Measurements from ENCODE around the gene RIN2.

RIN2 gene

DNA sequence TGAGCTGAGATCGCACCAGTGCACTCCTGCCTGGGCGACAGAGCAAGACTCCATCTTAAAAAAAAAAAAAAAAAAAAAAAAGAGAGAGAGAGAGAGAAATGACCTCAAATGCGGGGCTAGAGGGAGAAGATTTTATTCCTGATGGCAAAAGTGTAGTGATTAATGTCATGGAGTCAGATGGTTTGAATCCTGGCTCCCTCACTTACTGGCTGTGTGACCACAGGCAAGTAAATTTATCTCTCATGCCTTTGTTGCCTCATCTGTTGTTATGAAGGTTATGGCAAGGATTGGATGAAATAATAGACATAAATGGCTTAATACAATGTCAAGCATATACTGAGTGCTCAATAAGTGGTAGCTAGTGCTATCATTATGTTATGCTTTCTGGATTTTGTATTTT is 29.3 kb downstream of the RIN2 start:
- TF ChIP-seq, protein P1, sequence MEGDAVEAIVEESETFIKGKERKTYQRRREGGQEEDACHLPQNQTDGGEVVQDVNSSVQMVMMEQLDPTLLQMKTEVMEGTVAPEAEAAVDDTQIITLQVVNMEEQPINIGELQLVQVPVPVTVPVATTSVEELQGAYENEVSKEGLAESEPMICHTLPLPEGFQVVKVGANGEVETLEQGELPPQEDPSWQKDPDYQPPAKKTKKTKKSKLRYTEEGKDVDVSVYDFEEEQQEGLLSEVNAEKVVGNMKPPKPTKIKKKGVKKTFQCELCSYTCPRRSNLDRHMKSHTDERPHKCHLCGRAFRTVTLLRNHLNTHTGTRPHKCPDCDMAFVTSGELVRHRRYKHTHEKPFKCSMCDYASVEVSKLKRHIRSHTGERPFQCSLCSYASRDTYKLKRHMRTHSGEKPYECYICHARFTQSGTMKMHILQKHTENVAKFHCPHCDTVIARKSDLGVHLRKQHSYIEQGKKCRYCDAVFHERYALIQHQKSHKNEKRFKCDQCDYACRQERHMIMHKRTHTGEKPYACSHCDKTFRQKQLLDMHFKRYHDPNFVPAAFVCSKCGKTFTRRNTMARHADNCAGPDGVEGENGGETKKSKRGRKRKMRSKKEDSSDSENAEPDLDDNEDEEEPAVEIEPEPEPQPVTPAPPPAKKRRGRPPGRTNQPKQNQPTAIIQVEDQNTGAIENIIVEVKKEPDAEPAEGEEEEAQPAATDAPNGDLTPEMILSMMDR (IDR thresholded peaks at IDR 0.05; ENCODE audit: insufficient read depth, low read length, poor library complexity, severe bottlenecking), result no peak
- no peak for TF ChIP-seq EZH2phosphoT487 (conservative IDR thresholded peaks at IDR 0.05; ENCODE audit: low read length)
- H2AFZ ChIP-seq (ENCODE audit: low read depth, low read length, severe bottlenecking), result no peak overlapping the region

GRCh38 chr20:19789009-19789408 is 31.0 kb downstream of the RIN2 start:
- no peak for TF ChIP-seq EZH2phosphoT487 (conservative IDR thresholded peaks at IDR 0.05; ENCODE audit: low read length)
- TF ChIP-seq, protein P1 (IDR thresholded peaks at IDR 0.05; ENCODE audit: insufficient read depth, low read length, poor library complexity, severe bottlenecking), result no peak
- no peaks in the 10 kb centered on the region for H4K20me1 ChIP-seq (ENCODE audit: low read depth, low read length)
- H3K9ac ChIP-seq (ENCODE audit: low read length), result no peak overlapping the region
- no peak overlapping the region for H3K4me3 ChIP-seq (ENCODE audit: insufficient read depth, low read length, poor library complexity, severe bottlenecking)
- no peak overlapping the region for H3K4me2 ChIP-seq (ENCODE audit: low read depth, low read length, poor library complexity, severe bottlenecking)
- no peaks in the 10 kb centered on the region for H3F3A ChIP-seq (ENCODE audit: insufficient read depth)
- H3K9me2 ChIP-seq (replicated peaks; ENCODE audit: insufficient read depth, low read length), result no peaks in the 10 kb centered on the region
- no peaks in the 10 kb centered on the region for H3K9me3 ChIP-seq (ENCODE audit: insufficient read depth, low read length)
- no peaks in the 10 kb centered on the region for H3K36me3 ChIP-seq (ENCODE audit: low read length)
- no peaks in the 10 kb centered on the region for H3K27me3 ChIP-seq (ENCODE audit: low read length)
- H2AFZ ChIP-seq (ENCODE audit: low read depth, low read length, severe bottlenecking), result no peak overlapping the region
- H3K27ac ChIP-seq (ENCODE audit: low read depth, low read length), result no peak overlapping the region
- H3K79me2 ChIP-seq (ENCODE audit: insufficient read depth, low read length), result no peaks in the 10 kb centered on the region

More for the DNA sequence above, 29.3 kb downstream of the RIN2 start:
- no peaks in the 10 kb centered on the region for H4K20me1 ChIP-seq (ENCODE audit: low read depth, low read length)
- no peaks in the 10 kb centered on the region for H3K9me2 ChIP-seq (replicated peaks; ENCODE audit: insufficient read depth, low read length)
- no peaks in the 10 kb centered on the region for H3K27me3 ChIP-seq (ENCODE audit: low read length)
- no peak overlapping the region for H3K9ac ChIP-seq (ENCODE audit: low read length)
- no peaks in the 10 kb centered on the region for H3K9me3 ChIP-seq (ENCODE audit: insufficient read depth, low read length)
- no peak overlapping the region for H3K27ac ChIP-seq (ENCODE audit: low read depth, low read length)
- no peaks in the 10 kb centered on the region for H3F3A ChIP-seq (ENCODE audit: insufficient read depth)
- no peak overlapping the region for H3K4me2 ChIP-seq (ENCODE audit: low read depth, low read length, poor library complexity, severe bottlenecking)
- H3K4me3 ChIP-seq (ENCODE audit: insufficient read depth, low read length, poor library complexity, severe bottlenecking), result no peak overlapping the region
- H3K79me2 ChIP-seq (ENCODE audit: insufficient read depth, low read length), result no peaks in the 10 kb centered on the region
- no peaks in the 10 kb centered on the region for H3K36me3 ChIP-seq (ENCODE audit: low read length)

GRCh38 chr20:19789446-19789845 is 31.4 kb downstream of the RIN2 start:
- Histone ChIP-seq H4K20me1 (ENCODE audit: low read depth, low read length) (no peaks in the 10 kb centered on the region), H3K4me2 (ENCODE audit: low read depth, low read length, poor library complexity, severe bottlenecking) (no peak overlapping the region), H3K9me3 (ENCODE audit: insufficient read depth, low read length) (no peaks in the 10 kb centered on the region), H3K9me2 (replicated peaks; ENCODE audit: insufficient read depth, low read length) (no peaks in the 10 kb centered on the region), H2AFZ (ENCODE audit: low read depth, low read length, severe bottlenecking) (no peak overlapping the region), H3K9ac (ENCODE audit: low read length) (no peak overlapping the region), H3K79me2 (ENCODE audit: insufficient read depth, low read length) (no peaks in the 10 kb centered on the region), H3F3A (ENCODE audit: insufficient read depth) (no peaks in the 10 kb centered on the region), H3K27ac (ENCODE audit: low read depth, low read length) (no peak overlapping the region), H3K36me3 (ENCODE audit: low read length) (no peaks in the 10 kb centered on the region), H3K27me3 (ENCODE audit: low read length) (no peaks in the 10 kb centered on the region), H3K4me3 (ENCODE audit: insufficient read depth, low read length, poor library complexity, severe bottlenecking) (no peak overlapping the region)
- no peak for TF ChIP-seq EZH2phosphoT487 (conservative IDR thresholded peaks at IDR 0.05; ENCODE audit: low read length)
- TF ChIP-seq, protein P1 (IDR thresholded peaks at IDR 0.05; ENCODE audit: insufficient read depth, low read length, poor library complexity, severe bottlenecking), result no peak
